ENCODE data around the gene GABRP. TPM values are rescaled to one million over a fixed set of nuclear protein-coding genes. Genes with fewer than 3 reads are reported as not detected.
"Not testable (repeated sequence)": the region's sequence is repeated elsewhere in the genome, so short reads cannot be mapped to it uniquely, and the experiment has no call there.

Gene GABRP
- total RNA-seq, result 1.1 and 1.2 TPM in 2 replicates

- DNase-seq (ENCODE audit: low read depth in 2 of 2), result no peak
Measured at GRCh38 chr5:170783498-170784247, at the start of gene GABRP. GABRP (plus strand) TSS chr5:170783725; CDS start chr5:170788616, 4,891 bp downstream.

- no peak for DNase-seq (ENCODE audit: low read depth in 2 of 2)
Measured at GRCh38 chr5:170736966-170737365, 46.6 kb upstream of the GABRP start.

- no peak for DNase-seq (ENCODE audit: low read depth in 2 of 2)
Measured at GRCh38 chr5:170737591-170737990, 45.9 kb upstream of the GABRP start.

- DNase-seq (ENCODE audit: low read depth in 2 of 2), result no peak
Measured at GRCh38 chr5:170738840-170739239, 44.7 kb upstream of the GABRP start.

- DNase-seq (ENCODE audit: low read depth in 2 of 2), result no peak
Measured at GRCh38 chr5:170739446-170739845, 44.1 kb upstream of the GABRP start.

GRCh38 chr5:170740551-170741205 is 42.8 kb upstream of the GABRP start:
- DNase-seq (ENCODE audit: low read depth in 2 of 2), result no peak

GRCh38 chr5:170741801-170742200 is 41.7 kb upstream of the GABRP start:
- DNase-seq (ENCODE audit: low read depth in 2 of 2), result no peak

- DNase-seq (ENCODE audit: low read depth in 2 of 2), result no peak
Measured at GRCh38 chr5:170743876-170744212, 39.7 kb upstream of the GABRP start.

- peak in 1 of 2 donors; percentile 72 for DNase-seq (ENCODE audit: low read depth in 2 of 2)
Measured at GRCh38 chr5:170745481-170746071, 37.9 kb upstream of the GABRP start.

- peak in 1 of 2 donors; percentile 46 for DNase-seq (ENCODE audit: low read depth in 2 of 2)
Measured at GRCh38 chr5:170746075-170746960, 37.2 kb upstream of the GABRP start.

- DNase-seq (ENCODE audit: low read depth in 2 of 2), result no peak
Measured at GRCh38 chr5:170746961-170747340, 36.6 kb upstream of the GABRP start.

GRCh38 chr5:170747357-170747756 is 36.2 kb upstream of the GABRP start:
- DNase-seq (ENCODE audit: low read depth in 2 of 2), result no peak

GRCh38 chr5:170747851-170748250 is 35.7 kb upstream of the GABRP start:
- DNase-seq (ENCODE audit: low read depth in 2 of 2), result peak; percentile 31 to 61

GRCh38 chr5:170748951-170749471 is 34.5 kb upstream of the GABRP start:
- no peak for DNase-seq (ENCODE audit: low read depth in 2 of 2)

- no peak for DNase-seq (ENCODE audit: low read depth in 2 of 2)
Measured at GRCh38 chr5:170749911-170750431, 33.6 kb upstream of the GABRP start.

- DNase-seq (ENCODE audit: low read depth in 2 of 2), result no peak
Measured at GRCh38 chr5:170750791-170751190, 32.7 kb upstream of the GABRP start.

GRCh38 chr5:170751631-170752030 is 31.9 kb upstream of the GABRP start:
- no peak for DNase-seq (ENCODE audit: low read depth in 2 of 2)

- no peak for DNase-seq (ENCODE audit: low read depth in 2 of 2)
Measured at GRCh38 chr5:170752257-170753215, 31.0 kb upstream of the GABRP start.

GRCh38 chr5:170753311-170753710 is 30.2 kb upstream of the GABRP start:
- no peak for DNase-seq (ENCODE audit: low read depth in 2 of 2)

- DNase-seq (ENCODE audit: low read depth in 2 of 2), result not testable (repeated sequence)
Measured at GRCh38 chr5:170754508-170754907, 29.0 kb upstream of the GABRP start.

All from dermis microvascular lymphatic vessel endothelial cell (primary cell).